ENCODE data around the gene PFKFB2.
A peak's percentile ranks its signal among the peaks of the same experiment; 100 is the strongest.

The PFKFB2 gene

DNA sequence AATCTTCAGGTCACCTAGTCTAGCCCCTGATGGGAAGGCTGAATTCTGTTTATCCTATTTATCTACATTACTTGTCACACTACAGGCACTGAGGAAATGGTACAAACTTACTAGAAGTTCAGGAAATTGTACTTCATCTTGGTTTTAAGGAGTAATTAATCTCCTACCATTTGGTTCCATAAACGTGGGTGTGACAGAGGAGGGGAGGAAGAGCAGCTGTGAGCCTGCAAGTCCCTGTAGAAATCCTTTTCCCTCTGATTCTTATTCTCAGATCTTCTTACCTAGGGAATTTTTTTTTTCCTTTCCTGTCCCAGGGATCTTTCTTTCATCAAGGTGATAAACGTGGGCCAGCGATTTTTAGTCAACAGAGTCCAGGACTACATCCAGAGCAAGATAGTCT, 14.1 kb downstream of the PFKFB2 start:
- no peak for DNase-seq (ENCODE audit: low spot score)

DNA sequence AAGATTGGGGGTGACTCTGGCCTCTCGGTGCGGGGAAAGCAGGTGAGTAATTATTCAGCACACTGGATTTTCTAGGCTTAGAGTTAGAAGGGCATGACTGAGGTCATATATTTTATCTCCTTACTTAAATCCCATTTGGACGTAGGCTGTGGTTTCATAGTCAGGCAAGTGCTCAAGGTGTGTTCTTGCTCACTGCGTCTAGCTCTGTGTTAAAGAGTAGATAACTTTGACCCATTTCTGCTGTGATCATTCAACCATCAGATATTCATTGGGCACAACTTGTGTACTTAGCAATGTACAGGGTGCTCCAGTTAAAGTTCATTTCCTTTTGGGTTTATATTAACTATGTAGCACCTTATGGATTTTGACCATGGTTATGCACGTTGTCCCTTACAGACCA, 14.6 kb downstream of the PFKFB2 start:
- DNase-seq (ENCODE audit: low spot score) = no peak

DNA sequence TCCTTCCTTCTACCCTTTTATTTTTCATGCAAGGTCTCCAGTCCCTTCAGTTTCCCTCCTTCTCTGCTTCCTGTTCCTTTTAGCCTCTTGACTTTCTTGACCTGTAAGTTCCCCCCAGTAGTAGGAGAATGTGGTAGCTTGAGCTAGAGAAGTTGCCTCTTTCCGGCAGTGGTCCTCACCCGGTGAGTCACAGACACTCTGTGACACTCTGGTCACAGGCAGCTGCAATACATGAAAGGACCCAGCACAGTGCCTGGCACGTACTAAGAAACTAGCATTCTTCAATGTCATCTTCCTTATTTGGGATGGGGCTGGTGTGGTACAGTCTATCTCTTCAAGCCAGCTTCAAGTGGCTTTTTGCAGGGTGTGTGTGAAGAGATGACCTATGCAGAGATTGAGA, 16.0 kb downstream of the PFKFB2 start:
- no peak for DNase-seq (ENCODE audit: low spot score)

DNA sequence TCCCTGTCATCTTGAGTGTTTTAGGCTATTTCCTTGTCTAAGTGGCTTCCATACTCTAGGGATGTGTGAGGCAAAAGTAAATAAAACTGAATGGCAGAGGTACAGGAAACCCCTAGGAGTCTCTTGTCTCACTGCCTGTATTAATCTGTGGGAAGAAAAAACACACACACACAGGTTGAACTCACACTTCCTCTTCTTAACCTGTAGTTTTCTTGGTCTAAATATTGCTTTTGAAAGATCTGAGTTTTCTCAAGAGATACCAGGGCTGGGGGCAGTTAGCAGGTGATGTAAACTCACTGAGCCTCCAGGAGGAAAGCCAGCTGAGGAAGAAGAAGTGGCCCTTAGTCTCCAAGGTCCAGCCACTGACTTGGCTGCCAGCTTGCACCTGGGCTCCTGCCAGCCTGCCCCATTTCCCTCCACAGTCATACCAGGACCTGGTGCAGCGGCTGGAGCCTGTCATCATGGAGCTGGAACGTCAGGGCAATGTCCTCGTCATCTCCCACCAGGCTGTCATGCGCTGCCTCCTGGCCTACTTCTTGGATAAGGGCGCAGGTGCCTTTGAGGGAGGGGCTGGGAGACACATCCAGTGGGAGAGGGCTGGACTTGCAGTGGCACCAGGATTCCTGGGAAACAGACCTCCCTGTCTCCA, 16.9 kb downstream of the PFKFB2 start:
- no peak for DNase-seq (ENCODE audit: low spot score)

DNA sequence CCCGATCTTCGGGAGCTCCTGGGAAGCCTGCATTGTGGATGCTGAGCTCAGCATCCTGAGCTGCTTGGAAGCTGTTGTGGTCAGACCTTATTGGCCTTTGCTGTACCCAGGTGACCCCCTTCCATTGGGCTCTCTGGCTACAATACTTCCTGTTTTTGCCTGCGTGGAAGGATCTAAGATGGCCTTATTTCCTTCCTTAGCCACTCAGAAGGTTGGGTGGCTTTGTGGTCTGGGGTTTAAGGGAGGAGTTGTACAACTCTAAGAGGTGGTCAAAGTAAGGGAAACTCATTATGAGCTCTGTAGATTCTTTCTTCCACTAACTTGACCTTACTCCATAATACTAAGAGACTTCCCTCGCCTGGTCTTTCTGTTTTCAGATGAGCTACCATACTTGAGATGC, 17.7 kb downstream of the PFKFB2 start:
- no peak for DNase-seq (ENCODE audit: low spot score)

DNA sequence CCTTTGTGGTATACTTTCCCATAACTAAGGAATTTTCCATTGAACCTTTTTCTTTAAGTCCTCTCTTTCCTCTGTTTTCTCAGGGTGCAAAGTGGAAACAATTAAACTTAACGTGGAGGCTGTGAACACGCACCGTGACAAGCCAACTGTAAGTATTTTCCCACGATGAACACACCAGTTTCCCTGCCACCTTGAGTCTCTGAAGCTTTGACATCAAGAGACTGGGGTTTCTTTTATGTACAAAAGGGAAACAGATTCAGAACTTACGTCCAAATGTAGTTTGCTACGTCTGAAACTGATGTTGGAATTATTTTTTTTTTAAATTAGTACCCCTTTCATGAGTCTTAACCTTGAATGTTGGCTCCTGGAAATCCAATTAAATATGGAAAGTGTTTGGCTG, 18.4 kb downstream of the PFKFB2 start:
- DNase-seq (ENCODE audit: low spot score) = no peak

DNA sequence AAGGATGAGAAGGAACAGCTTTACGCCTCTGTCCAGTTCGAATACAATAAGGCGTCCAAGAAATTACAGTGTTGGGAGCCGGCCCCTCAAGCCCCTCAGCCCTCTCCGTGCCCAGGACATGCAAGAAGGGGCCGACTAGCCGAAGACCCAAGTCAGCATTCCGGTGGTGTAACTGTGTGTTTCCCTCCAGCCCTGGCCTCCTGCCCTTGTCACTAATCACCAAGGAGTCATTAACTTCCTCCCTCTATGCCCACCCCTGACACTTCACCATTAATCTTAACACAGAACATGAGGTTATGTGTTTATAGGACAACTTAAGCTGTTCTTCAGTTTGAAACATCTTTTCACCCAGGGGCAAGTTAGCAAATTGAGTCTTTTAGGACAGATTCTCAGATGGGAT, 19.2 kb downstream of the PFKFB2 start:
- no peak for DNase-seq (ENCODE audit: low spot score)

DNA sequence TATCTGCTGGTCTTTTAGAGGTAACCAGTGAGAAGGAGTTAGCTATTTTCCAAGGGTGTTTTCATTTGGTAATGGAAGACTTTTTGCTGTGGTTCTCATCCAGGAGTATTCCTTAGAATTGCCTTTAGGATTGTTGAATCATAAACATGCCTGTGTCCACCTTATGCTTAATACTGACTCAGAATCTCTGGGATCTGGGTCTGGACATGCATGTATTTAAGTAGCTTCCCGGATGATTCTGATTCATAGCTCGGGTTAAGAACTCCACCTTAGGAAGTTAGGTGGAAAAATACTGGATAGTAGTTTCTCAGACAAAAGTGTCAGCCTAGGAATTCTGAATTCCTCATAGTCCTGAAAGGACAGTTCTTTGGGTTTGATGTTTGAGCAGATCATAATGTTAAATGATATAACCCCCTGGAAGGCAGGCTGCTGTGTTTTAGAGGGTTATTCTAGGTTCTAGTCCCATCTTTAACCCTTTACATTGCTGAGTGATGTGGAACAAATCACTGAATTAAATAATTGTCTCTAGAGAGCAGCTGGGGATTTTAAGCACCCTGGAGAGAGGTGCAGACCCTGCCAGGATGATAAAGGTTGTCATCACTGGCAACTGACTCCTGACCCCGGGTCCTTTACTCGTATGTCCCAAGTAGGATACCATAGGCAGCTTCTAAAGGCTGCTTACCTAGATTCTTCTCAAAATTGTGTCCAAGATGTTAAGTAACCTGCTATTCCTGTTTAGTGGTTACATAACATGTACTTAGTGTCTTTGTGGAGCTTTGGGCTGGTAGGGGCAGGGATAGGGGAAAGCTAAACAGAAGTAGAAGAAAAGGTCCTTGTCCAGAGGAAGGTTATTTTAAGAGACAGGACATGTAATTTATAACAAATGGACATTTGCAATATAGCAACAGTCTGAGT, 21.1 kb downstream of the PFKFB2 start:
- no peak for DNase-seq (ENCODE audit: low spot score)

DNA sequence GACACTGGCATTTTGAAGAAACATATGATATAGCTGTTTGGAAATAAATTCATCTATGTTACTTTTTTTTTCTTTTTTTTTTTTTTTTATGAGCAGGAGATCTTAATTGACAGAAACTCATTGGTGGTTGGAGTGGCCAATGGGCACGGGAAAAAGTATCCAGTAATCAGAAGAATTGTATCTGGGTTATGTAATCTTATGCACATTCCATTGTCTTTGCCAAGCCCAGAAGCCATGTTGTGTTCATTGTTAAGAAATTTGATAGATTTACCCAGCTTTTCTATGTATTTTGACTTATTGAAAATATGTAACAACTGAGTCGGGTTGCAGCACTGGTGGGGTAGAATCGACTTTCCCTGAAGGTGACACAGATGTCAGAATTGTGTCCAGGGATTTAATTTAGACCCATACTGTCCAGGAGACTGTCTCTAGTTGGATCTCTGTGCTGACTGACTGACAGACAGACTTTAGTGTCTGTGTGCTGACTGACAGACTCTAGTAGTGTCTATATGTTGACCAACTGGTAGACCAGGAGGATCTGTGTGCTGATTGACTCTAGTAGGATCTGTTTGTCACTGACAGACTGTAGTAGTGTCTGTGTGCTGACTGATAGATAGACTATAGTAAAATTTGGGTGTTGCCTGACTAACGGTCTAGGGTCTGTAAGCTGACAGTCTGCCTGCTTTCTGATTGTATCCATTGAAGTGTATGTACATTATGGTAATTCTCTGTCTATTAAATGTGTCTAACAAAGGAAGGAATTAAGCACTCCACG, 23.3 kb downstream of the PFKFB2 start:
- DNase-seq (ENCODE audit: low spot score) = no peak

DNA sequence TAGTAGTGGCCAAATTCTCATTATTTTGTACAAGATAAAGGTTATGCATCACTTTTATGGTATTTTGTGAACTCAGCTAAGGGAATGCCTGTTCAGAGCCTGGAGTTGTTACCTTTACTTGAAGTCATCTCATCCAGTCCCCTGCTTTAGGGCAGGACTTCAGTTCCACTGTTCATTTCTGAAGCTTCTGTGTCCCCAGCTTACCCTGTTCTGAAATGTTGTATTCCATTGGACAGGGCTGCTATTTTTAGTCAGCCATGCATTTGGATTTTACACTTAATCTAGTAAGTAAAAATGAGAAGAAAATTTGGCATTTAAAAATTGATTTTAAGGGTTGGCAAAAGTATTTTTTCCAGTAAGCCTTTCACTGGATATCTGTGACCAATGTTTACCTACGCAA, 23.9 kb downstream of the PFKFB2 start:
- DNase-seq (ENCODE audit: low spot score) = no peak

DNA sequence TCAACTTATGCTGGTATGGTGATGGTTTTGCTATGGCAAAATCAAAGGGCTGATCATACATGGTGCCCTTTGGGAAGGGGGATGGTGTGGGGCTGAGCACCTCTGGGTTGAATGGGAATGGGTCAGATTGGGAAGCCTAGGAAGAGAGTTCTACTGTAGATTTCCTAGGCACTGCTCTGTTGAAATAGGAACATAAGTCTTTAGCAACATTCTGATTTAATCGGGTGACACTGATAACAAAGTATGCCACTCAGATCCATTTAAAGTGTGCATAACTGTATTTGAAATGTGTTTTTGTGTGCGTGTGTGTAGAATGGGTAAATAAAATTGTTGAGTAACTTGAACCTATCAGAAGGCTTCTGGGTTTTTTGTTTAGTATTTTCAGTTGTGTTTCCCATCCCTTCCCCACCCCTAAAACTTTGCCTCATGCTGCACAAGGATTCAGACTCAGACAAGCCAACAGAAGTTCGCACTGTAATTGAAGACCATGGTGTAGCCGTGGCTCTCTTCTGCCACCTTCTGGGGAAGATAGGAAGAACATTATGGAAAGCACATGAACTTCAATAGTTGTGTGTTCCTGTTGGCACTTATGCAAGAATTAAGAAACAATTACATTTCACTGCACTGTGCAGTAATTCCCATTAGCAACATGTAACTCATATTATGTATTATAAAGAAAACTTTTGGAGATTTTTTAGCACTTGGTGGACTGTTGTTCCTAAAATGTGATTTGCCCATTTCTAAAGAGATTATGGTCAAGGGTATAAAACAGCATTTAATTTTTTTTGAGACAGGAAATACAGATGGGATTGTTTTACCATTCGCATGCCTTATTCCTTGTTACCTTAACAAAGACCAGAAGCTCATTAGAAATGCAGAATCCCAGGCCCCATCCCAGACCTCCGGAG, 24.6 kb downstream of the PFKFB2 start:
- peak; percentile 55 for DNase-seq (ENCODE audit: low spot score)

DNA sequence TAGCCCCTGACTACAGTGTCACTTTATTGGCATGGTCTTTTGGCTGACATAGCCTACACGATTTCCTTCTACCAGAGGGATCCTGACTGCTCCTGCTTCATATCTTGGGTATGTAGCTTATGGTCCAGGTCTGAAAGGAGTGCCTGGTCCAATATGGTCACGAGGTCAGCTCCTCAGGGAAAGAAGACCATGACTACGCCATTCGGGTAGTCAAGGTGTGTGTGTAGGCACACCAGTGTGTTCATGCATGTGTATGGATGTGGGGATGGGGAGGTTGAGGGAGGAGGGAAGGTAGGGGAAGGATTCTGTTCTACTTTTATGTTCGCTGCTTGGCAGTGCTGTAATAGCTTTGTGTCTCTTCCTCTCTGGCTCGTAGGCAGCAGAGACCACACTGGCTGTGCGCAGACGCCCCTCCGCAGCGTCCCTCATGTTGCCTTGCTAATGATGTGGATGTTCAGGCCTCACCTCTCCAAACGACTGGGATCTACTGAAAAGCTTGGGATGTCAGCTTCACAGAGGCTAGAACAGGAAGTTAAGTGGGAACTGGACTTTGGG, 25.6 kb downstream of the PFKFB2 start:
- no peak for DNase-seq (ENCODE audit: low spot score)

DNA sequence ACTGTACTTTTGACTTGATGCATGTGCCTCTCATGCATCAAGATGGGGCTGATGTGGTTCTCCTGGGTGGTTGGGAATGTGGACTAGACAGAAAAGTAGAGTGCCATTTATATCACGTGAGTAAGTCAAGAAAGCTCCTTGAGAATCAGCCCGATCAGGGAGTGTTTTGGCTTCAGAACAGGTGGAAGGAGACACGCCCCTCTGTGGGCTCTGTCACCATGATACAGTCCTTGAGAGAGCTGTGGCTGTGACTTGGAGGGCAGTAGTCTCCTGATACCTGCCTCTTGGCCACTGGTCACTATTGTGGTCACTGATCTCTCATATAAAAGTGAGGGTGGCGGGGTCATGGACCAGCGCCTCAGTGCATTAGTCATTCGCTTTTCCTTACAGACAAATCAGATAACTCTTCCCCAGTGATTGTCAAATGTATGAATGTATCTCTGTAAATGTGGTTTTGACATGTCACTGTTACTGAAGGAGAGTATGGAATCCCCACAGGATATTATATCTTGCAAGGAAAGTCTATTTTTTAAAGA, 26.7 kb downstream of the PFKFB2 start:
- no peak for DNase-seq (ENCODE audit: low spot score)

DNA sequence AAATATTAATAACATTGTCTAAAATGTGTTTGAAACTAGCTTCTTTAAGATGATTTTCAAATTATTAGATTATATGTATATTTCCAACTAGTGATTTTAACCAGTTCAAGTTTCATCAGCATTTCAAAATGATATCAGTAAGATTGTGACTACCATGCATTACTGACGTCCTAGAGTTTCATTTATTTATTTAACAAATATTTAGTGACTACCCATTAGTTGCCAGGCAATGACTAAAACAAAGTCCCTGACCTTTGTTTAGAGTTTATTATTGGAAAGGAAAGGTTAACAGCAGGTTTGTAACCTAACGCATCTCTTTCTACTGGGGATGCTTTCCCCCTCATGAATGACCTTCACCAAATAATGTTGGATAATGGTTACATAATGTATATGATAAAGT, 28.0 kb downstream of the PFKFB2 start:
- DNase-seq (ENCODE audit: low spot score) = no peak

DNA sequence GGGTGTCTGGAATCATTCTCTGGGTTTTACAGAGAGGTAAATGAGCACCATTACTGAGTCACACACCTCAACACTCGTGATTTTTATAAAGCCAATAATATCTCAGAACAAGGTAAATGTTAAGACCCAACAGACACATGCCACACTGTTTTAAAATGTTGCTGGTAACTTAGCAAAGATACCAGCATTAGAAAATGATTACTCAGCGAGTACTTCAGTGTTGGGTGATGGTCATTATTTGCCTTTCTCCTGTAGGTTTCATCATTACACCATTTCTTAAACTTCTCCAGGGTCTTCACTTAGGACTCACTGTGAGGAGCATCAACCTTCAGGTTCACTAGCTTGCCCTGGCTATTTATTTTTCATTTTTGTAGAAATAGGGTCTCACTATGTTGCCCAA, 28.7 kb downstream of the PFKFB2 start:
- DNase-seq (ENCODE audit: low spot score) = no peak

DNA sequence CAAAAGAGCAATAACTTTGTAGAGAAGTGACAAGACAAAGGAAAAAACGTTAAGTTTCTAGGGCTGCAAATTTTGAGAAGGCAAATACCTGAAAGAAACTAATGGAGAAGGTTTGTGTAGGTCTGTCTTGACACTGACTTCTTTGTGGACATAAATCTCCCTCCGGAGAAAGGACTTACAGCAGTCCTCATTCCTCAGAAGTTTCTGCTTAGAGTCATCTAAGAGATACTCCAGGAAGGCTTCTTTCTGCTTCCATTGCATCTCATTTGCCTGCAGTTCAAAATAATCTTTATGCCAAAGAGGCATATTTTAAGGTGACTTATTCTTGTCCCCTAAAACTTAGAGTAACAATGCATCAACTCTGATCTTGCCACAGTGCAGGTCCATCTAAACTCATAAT, 31.2 kb downstream of the PFKFB2 start:
- DNase-seq (ENCODE audit: low spot score) = no peak

DNA sequence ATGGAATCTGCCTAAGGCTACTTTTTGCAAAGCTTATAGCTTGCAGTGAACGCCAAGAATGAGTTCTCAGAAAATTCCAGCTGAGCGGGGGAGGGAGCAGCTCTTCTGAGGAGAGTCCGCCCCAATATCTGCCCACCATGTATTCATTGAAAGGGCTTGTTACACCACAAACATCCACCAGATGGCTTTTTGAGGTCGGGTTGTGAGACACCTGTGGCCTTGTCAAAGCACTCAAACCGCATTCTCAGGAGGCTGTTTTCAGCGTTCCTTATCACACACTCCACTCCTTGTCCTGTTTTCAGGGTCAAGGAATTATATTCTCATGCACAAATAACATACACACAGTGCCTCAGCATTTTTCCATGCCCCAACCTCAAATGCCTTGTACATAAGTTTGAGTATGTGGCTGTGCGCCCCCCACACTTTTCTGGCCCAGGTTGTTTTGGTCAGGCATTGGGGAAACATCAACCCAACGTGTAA, 31.7 kb downstream of the PFKFB2 start:
- DNase-seq (ENCODE audit: low spot score) = peak; percentile 39

DNA sequence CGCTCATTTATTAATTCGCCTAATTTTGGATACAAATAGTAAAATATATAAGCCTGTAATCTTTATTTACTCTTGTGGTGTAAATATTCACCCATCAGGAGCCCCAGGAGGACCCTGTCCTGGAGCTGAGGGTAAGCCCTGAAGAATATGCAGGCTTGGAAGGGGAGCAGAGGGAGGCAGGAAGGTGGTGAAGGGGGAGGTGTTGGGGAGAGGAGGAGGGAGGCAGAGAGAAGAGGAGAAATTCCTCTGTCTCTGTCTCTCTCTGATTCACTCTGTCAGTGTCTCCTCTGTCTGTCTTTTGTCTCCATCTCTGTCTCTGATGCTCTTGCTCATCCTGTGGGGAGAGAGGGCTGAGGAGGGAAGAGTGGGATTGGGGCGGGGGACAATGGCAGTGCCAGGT, 32.8 kb downstream of the PFKFB2 start:
- no peak for DNase-seq (ENCODE audit: low spot score)

DNA sequence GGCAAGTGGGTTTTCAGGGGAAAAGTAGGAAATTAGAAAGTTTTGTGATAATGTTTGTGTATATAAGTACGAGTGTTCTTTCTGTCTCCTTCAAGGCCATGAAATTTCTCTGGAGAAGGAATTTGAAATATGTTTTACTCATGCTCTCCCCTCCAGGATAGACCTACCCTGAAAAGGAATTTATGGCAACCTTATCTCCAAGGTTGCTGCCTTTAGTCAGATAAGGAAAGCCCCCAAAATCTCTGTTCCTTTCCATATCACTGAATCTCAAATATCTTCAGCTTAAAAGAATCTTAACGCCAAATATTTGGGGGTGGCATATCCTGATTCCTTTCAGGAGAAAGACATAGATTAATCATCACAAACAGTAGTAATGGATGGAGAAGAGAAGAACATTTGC, 35.1 kb downstream of the PFKFB2 start:
- no peak for DNase-seq (ENCODE audit: low spot score)

DNA sequence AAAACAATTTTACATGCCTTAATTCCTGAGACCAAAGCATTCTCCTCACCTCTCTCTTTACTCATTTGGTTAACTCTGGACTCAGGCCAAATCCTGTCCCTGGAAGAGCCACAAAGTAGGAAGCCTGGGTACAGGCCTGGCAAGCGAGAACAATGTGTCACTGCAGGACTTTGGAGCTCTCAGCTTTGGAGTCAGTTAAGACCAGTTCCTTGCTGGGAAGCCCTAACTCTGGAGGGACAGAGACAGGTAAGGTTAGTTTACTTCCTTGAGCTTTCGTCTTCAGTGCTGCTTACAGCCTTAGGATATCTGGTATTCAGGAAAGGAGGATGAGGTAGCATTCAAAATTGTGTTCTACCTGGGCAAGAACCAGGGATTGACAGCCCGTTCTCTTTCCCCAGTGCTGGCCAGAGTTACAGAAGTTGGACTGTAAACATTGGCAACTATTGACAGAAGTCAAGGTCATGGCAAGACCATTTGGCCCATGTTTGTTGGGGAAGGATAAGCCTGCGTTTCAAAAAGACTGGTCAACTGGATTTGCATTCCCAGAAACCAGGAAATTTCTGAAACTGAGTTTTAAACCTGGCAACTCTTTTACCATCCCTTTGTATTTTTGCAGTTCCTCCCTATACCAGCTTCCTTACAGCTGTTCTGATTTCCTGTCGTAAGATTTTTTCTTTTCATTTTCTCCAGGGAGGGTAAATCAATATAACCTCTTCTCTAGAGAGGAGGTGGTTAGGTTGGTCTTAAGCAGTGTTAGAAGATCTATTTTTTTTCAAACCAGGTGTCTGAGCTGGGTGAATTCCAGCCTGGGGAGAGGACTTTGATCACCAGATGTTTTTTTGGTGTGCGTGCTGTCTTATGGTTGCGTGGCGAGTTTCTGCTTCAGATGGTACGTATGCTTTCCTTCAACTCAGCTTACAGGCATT, 35.9 kb downstream of the PFKFB2 start, which contains the start of gene C4BPB:
Gene C4BPB (plus strand): TSS at position 160 of the 926 bp plus-strand sequence. CDS start 672 bp downstream, at position 832.
- DNase-seq (ENCODE audit: low spot score) = no peak
